Motor neuron (in vitro differentiated cells): ENCODE data around the gene CNGB1. TPM values are rescaled to one million over a fixed set of nuclear protein-coding genes. Genes with fewer than 3 reads are reported as not detected.

Experiments
- ATAC-seq, 8 experiments: fragments of 200-7000 bp; cut with Tn5 transposase; replicated peaks in 6 of 8; 2 replicates each; pipeline ENCODE4 v1.8.0; 2021; ENCODE audit warnings: mild to moderate bottlenecking in 8 of 8, moderate library complexity in 8 of 8
- H3K27ac ChIP-seq, 2 donors: fragments of 250-450 bp; sonication (Bioruptor Pico); 2 replicates each; pipeline ENCODE4 v1.9.0; 2021; ENCODE audit warnings: antibody characterized with exemption in 2 of 2, mild to moderate bottlenecking in 2 of 2, moderate library complexity in 1 of 2
- H3K4me1 ChIP-seq, 2 donors: fragments of 250-450 bp; sonication (Bioruptor Pico); replicated peaks in 1 of 2; 2 replicates each; pipeline ENCODE4 v1.6.1; 2021; ENCODE audit warnings: antibody characterized with exemption in 2 of 2, mild to moderate bottlenecking in 2 of 2, moderate library complexity in 1 of 2
- H3K4me3 ChIP-seq, 5 donors: fragments of 250-450 bp; sonication (Bioruptor Pico); 2 replicates each; pipeline ENCODE4 v1.9.0; 2021; ENCODE audit warnings: antibody characterized with exemption in 5 of 5, mild to moderate bottlenecking in 5 of 5, moderate library complexity in 4 of 5
- WGBS, 10 experiments: fragments of 450-650 bp; shearing (Covaris generic); methylation state at CpG; one replicate each; pipeline ENCODE4 v1.0.0; 2022; 5-methylcytosine and 5-hydroxymethylcytosine counted together
- in situ Hi-C, 9 experiments: fragments of 400-800 bp; cut with MboI; loops; one replicate each; pipeline ENCODE4 v1.15.0; 2021; ENCODE audit warnings: low sequenced_read_pairs in 9 of 9, low pct_unique_long_range_greater_than_20kb in 2 of 9; ENCODE audit not compliant: unreplicated experiment in 9 of 9
- total RNA-seq, 8 experiments: library from RNA; unstranded; fragments of 300-600 nt; gene quantifications; 2 replicates each; pipeline versions ENCODE4 v1.2.3 to v1.2.4, GENCODE V29; 2022

CNGB1 gene
- total RNA-seq, 8 experiments from 2014 or later, result 0.05 to 2.1 (median 1.2) TPM; not detected in 1

- ATAC-seq, result no peak
- WGBS, 10 experiments, result 57 to 88% (median 71%) methylated on average over 2 to 7 of the region's 8 CpGs; no CpG with 5 or more reads in 6 of the 10 experiments
- in situ Hi-C loops, result no loop called here
Observed at GRCh38 chr16:57956270-57956808, 14.6 kb downstream of the CNGB1 start.

GRCh38 chr16:57955572-57956188 lies 15.2 kb downstream of the CNGB1 start:
- in situ Hi-C loops, result no loop called here
- Histone ChIP-seq H3K4me3 (no peak overlapping the region), H3K4me1 (peaks cover 9 to 12% of the 10 kb centered on the region in 2 donors), H3K27ac (no peak overlapping the region)
- peak in 2 of 8 experiments; percentile 34 to 58 for ATAC-seq
- 41 to 100% (median 77%) methylated on average over 1 to 7 of the region's 12 CpGs; no CpG with 5 or more reads in 3 of the 10 experiments for WGBS, 10 experiments

More at GRCh38 chr16:57956270-57956808, 14.6 kb downstream of the CNGB1 start:
- Histone ChIP-seq H3K4me3 (no peak overlapping the region), H3K27ac (no peak overlapping the region), H3K4me1 (peaks cover 9 to 12% of the 10 kb centered on the region in 2 donors)

GRCh38 chr16:57953857-57954256 lies 17.1 kb downstream of the CNGB1 start:
- Histone ChIP-seq H3K4me3 (no peak overlapping the region), H3K27ac (no peak overlapping the region), H3K4me1 (peaks cover 9 to 12% of the 10 kb centered on the region in 2 donors)
- 83 to 100% (median 92%) methylated on average over 1 of the region's 1 CpG; no CpG with 5 or more reads in 6 of the 10 experiments for WGBS, 10 experiments
- in situ Hi-C loops, result no loop called here
- no peak for ATAC-seq

- no peak overlapping the region for H3K4me3 ChIP-seq
- peaks cover 9 to 12% of the 10 kb centered on the region in 2 donors for H3K4me1 ChIP-seq
- no peak for ATAC-seq
- H3K27ac ChIP-seq, result no peak overlapping the region
- in situ Hi-C loops, result no loop called here
- WGBS, 10 experiments, result 60 to 100% (median 92%) methylated on average over 1 to 3 of the region's 9 CpGs; no CpG with 5 or more reads in 5 of the 10 experiments
Observed at GRCh38 chr16:57952909-57953308, 18.0 kb downstream of the CNGB1 start.

GRCh38 chr16:57951204-57951960 lies 19.5 kb downstream of the CNGB1 start:
- Histone ChIP-seq H3K4me3 (no peak overlapping the region), H3K4me1 (peaks cover 5 to 11% of the 10 kb centered on the region in 2 donors), H3K27ac (no peak overlapping the region)
- in situ Hi-C loops, result no loop called here
- no peak for ATAC-seq
- WGBS, 10 experiments, result 31 to 100% (median 77%) methylated on average over 1 to 5 of the region's 7 CpGs; no CpG with 5 or more reads in 1 of the 10 experiments

- Histone ChIP-seq H3K4me3 (no peak overlapping the region), H3K27ac (no peak overlapping the region), H3K4me1 (peaks cover 14 to 19% of the 10 kb centered on the region in 2 donors)
- in situ Hi-C loops, result no loop called here
- ATAC-seq, result no peak
- 20 to 43% (median 27%) methylated on average over 1 to 5 of the region's 6 CpGs; no CpG with 5 or more reads in 5 of the 10 experiments for WGBS, 10 experiments
Observed at GRCh38 chr16:57950382-57950781, 20.5 kb downstream of the CNGB1 start.

- Histone ChIP-seq H3K27ac (no peak overlapping the region), H3K4me3 (no peak overlapping the region), H3K4me1 (peaks cover 15 to 19% of the 10 kb centered on the region in 2 donors)
- 37 to 100% (median 87%) methylated on average over 1 to 3 of the region's 5 CpGs; no CpG with 5 or more reads in 2 of the 10 experiments for WGBS, 10 experiments
- in situ Hi-C loops, result no loop called here
- ATAC-seq, result no peak
Observed at GRCh38 chr16:57949595-57950238, 21.2 kb downstream of the CNGB1 start.

- Histone ChIP-seq H3K4me3 (no peak overlapping the region), H3K4me1 (peaks cover 17 to 19% of the 10 kb centered on the region in 2 donors), H3K27ac (no peak overlapping the region)
- in situ Hi-C loops, result no loop called here
- WGBS, 10 experiments, result 0% methylated on average over 1 of the region's 2 CpGs; no CpG with 5 or more reads in 9 of the 10 experiments
- ATAC-seq, result no peak
Observed at GRCh38 chr16:57949013-57949412, 21.9 kb downstream of the CNGB1 start.

- WGBS, 10 experiments, result 67 to 100% (median 86%) methylated on average over 1 to 3 of the region's 5 CpGs; no CpG with 5 or more reads in 5 of the 10 experiments
- no peak for ATAC-seq
Observed at GRCh38 chr16:57948027-57948426, 22.9 kb downstream of the CNGB1 start.

GRCh38 chr16:57947261-57947660 lies 23.7 kb downstream of the CNGB1 start:
- in situ Hi-C loops, result no loop called here
- no peak overlapping the region for H3K4me3 ChIP-seq
- WGBS, 10 experiments, result 40 to 100% (median 83%) methylated on average over 1 of the region's 2 CpGs; no CpG with 5 or more reads in 5 of the 10 experiments

More at GRCh38 chr16:57948027-57948426, 22.9 kb downstream of the CNGB1 start:
- peaks cover 17 to 19% of the 10 kb centered on the region in 2 donors for H3K4me1 ChIP-seq
- in situ Hi-C loops, result no loop called here
- H3K27ac ChIP-seq, result no peak overlapping the region
- H3K4me3 ChIP-seq, result no peak overlapping the region

GRCh38 chr16:57946181-57946801 lies 24.6 kb downstream of the CNGB1 start:
- 20 to 100% (median 56%) methylated on average over 1 to 7 of the region's 13 CpGs; no CpG with 5 or more reads in 2 of the 10 experiments for WGBS, 10 experiments
- Histone ChIP-seq H3K4me1 (peaks cover 17 to 19% of the 10 kb centered on the region in 2 donors), H3K27ac (peak overlapping the region; percentile 79 to 86), H3K4me3 (no peak overlapping the region)
- in situ Hi-C loops, result no loop called here
- ATAC-seq, result peak in 5 of 8 experiments; percentile 93 to 97 (median 94)

More at GRCh38 chr16:57947261-57947660, 23.7 kb downstream of the CNGB1 start:
- peaks cover 17 to 19% of the 10 kb centered on the region in 2 donors for H3K4me1 ChIP-seq
- peak overlapping the region; percentile 64 to 86 for H3K27ac ChIP-seq
- ATAC-seq, result no peak

- WGBS, 10 experiments, result 0 to 100% (median 43%) methylated on average over 1 to 5 of the region's 7 CpGs; no CpG with 5 or more reads in 4 of the 10 experiments
- Histone ChIP-seq H3K4me3 (no peak overlapping the region), H3K4me1 (peaks cover 17 to 19% of the 10 kb centered on the region in 2 donors), H3K27ac (peak overlapping the region; percentile 79 to 86)
- in situ Hi-C loops, result no loop called here
- ATAC-seq, result no peak
Observed at GRCh38 chr16:57945740-57946138, 25.2 kb downstream of the CNGB1 start.
